CD4-positive, CD25-positive, alpha-beta regulatory T cell (primary cell): ENCODE data around the gene ARHGEF26. TPM values are rescaled to one million over a fixed set of nuclear protein-coding genes. Genes with fewer than 3 reads are reported as not detected.

Experiments
- ATAC-seq, 2 donors: fragments of 150-1000 bp; cut with Tn5 transposase; one replicate each; pipeline ENCODE4 v1.10.0; 2021; ENCODE audit warnings: low read depth in 2 of 2, moderate number of reproducible peaks in 2 of 2, moderate library complexity in 1 of 2
- DNase-seq, 3 donors: peaks; one replicate each; pipeline versions ENCODE4 v3.0.0 to v3.0.0-alpha.2; 2012 to 2022; ENCODE audit warnings: mixed read lengths in 1 of 3
- H3K27ac ChIP-seq: one replicate; pipeline ENCODE4 v1.7.0; 2013; ENCODE audit warnings: mild to moderate bottlenecking, low read length; ENCODE audit not compliant: insufficient read depth, poor library complexity, severe bottlenecking
- H3K27me3 ChIP-seq: one replicate; pipeline ENCODE4 v1.7.0; 2013; ENCODE audit warnings: low read length; ENCODE audit not compliant: control insufficient read depth, insufficient read depth
- H3K36me3 ChIP-seq: one replicate; pipeline ENCODE4 v1.7.0; 2013; ENCODE audit warnings: mild to moderate bottlenecking, low read length, moderate library complexity; ENCODE audit not compliant: control insufficient read depth, insufficient read depth
- H3K4me1 ChIP-seq: 2 replicates; pipeline ENCODE4 v1.7.0; 2013; ENCODE audit warnings: mild to moderate bottlenecking, low read length; ENCODE audit not compliant: insufficient read depth, control insufficient read depth, poor library complexity, severe bottlenecking
- H3K4me3 ChIP-seq: one replicate; pipeline ENCODE4 v1.7.0; 2013; ENCODE audit warnings: low read depth, mild to moderate bottlenecking, low read length, moderate library complexity
- H3K9me3 ChIP-seq, 2 experiments: 1 replicate in 1 of 2; 2 replicates in 1 of 2; pipeline ENCODE4 v1.7.0; 2013; ENCODE audit warnings: low read length in 2 of 2, mild to moderate bottlenecking in 1 of 2, moderate library complexity in 1 of 2; ENCODE audit not compliant: control insufficient read depth in 2 of 2
- H3K27ac Mint-ChIP-seq, 3 donors: one replicate each; pipeline ENCODE4 v1.8.0; 2020 to 2022; ENCODE audit warnings: mild to moderate bottlenecking in 3 of 3, mixed read lengths in 3 of 3, moderate library complexity in 2 of 3
- H3K27me3 Mint-ChIP-seq: one replicate; pipeline ENCODE4 v1.8.0; 2022; ENCODE audit warnings: mild to moderate bottlenecking, mixed read lengths
- H3K36me3 Mint-ChIP-seq: one replicate; pipeline ENCODE4 v1.8.0; 2020; ENCODE audit warnings: mixed read lengths
- H3K4me1 Mint-ChIP-seq, 4 donors: one replicate each; pipeline ENCODE4 v1.8.0; 2020 to 2022; ENCODE audit warnings: mixed read lengths in 4 of 4, mild to moderate bottlenecking in 1 of 4
- H3K4me3 Mint-ChIP-seq, 4 donors: one replicate each; pipeline ENCODE4 v1.8.0; 2020 to 2022; ENCODE audit warnings: mild to moderate bottlenecking in 4 of 4, mixed read lengths in 4 of 4, moderate library complexity in 3 of 4
- H3K9me3 Mint-ChIP-seq, 7 donors: one replicate each; pipeline ENCODE4 v1.8.0; 2020 to 2022; ENCODE audit warnings: mixed read lengths in 7 of 7, mild to moderate bottlenecking in 3 of 7, moderate library complexity in 2 of 7
- polyA plus RNA-seq, 4 donors: library from polyadenylated mRNA; unstranded; fragments of 300-500 nt; fragmentation: Illumina TruSeq; gene quantifications; one replicate each; pipeline ENCODE4 v1.2.3, GENCODE V29; 2021
- total RNA-seq: library from RNA; stranded (reverse); gene quantifications from one replicate; pipeline ENCODE4 v1.2.3, GENCODE V29; 2022

The ARHGEF26 gene
- total and polyA plus RNA-seq, 5 donors from 2014 or later: 0.09 to 0.13 TPM; not detected in 3

- peaks cover 81% of the 10 kb centered on the region for H3K36me3 ChIP-seq
- no peak for ATAC-seq
- no peak for DNase-seq
- no peak overlapping the region for H3K27ac ChIP-seq
- Mint-ChIP-seq H3K4me1 (peaks cover 0 to 10% (median 4%) of the 10 kb centered on the region in 4 donors), H3K27me3 (no peaks in the 10 kb centered on the region), H3K4me3 (no peak overlapping the region), H3K36me3 (peaks cover 51% of the 10 kb centered on the region), H3K9me3 (peaks cover 0 to 1% (median 0%) of the 10 kb centered on the region in 7 donors), H3K27ac (no peak overlapping the region)
- no peaks in the 10 kb centered on the region for H3K27me3 ChIP-seq
- no peaks in the 10 kb centered on the region for H3K9me3 ChIP-seq
- no peaks in the 10 kb centered on the region for H3K4me1 ChIP-seq
- H3K4me3 ChIP-seq: no peak overlapping the region
These were observed 154.1 kb downstream of the ARHGEF26 start for GRCh38 chr3:154275292-154275691.

- no peaks in the 10 kb centered on the region for H3K4me1 ChIP-seq
- Mint-ChIP-seq H3K9me3 (peaks cover 0 to 1% (median 0%) of the 10 kb centered on the region in 7 donors), H3K4me3 (no peak overlapping the region), H3K27me3 (no peaks in the 10 kb centered on the region), H3K4me1 (peaks cover 0 to 10% (median 6%) of the 10 kb centered on the region in 4 donors), H3K27ac (no peak overlapping the region), H3K36me3 (peaks cover 50% of the 10 kb centered on the region)
- no peak for DNase-seq
- no peak overlapping the region for H3K4me3 ChIP-seq
- H3K27ac ChIP-seq: no peak overlapping the region
- no peaks in the 10 kb centered on the region for H3K27me3 ChIP-seq
- ATAC-seq: no peak
- H3K36me3 ChIP-seq: peaks cover 82% of the 10 kb centered on the region
- H3K9me3 ChIP-seq: no peaks in the 10 kb centered on the region
These were observed 154.8 kb downstream of the ARHGEF26 start for GRCh38 chr3:154275965-154276364.

- Mint-ChIP-seq H3K4me3 (no peak overlapping the region), H3K4me1 (peaks cover 3 to 7% (median 4%) of the 10 kb centered on the region in 4 donors), H3K27me3 (no peaks in the 10 kb centered on the region), H3K9me3 (no peaks in the 10 kb centered on the region), H3K27ac (no peak overlapping the region), H3K36me3 (peaks cover 51% of the 10 kb centered on the region)
- no peaks in the 10 kb centered on the region for H3K9me3 ChIP-seq
- H3K27ac ChIP-seq: no peak overlapping the region
- DNase-seq: no peak
- no peak overlapping the region for H3K4me3 ChIP-seq
- no peaks in the 10 kb centered on the region for H3K4me1 ChIP-seq
- H3K36me3 ChIP-seq: peaks cover 86% of the 10 kb centered on the region
- H3K27me3 ChIP-seq: no peaks in the 10 kb centered on the region
- ATAC-seq: no peak
These were observed 159.0 kb downstream of the ARHGEF26 start for GRCh38 chr3:154280161-154280560.

- H3K27ac ChIP-seq: no peak overlapping the region
These were observed 164.0 kb downstream of the ARHGEF26 start for GRCh38 chr3:154285221-154285620.

GRCh38 chr3:154290187-154290586, 169.0 kb downstream of the ARHGEF26 start:
- DNase-seq: no peak
- Mint-ChIP-seq H3K27ac (no peak overlapping the region), H3K27me3 (no peaks in the 10 kb centered on the region)

More at GRCh38 chr3:154285221-154285620, 164.0 kb downstream of the ARHGEF26 start:
- Mint-ChIP-seq H3K27ac (peak overlapping the region in 1 of 3 donors; percentile 67), H3K4me1 (peaks cover 3 to 15% (median 5%) of the 10 kb centered on the region in 4 donors), H3K4me3 (no peak overlapping the region), H3K36me3 (peaks cover 45% of the 10 kb centered on the region), H3K9me3 (no peaks in the 10 kb centered on the region), H3K27me3 (no peaks in the 10 kb centered on the region)
- Histone ChIP-seq H3K4me1 (no peaks in the 10 kb centered on the region), H3K36me3 (peaks cover 93% of the 10 kb centered on the region), H3K4me3 (no peak overlapping the region), H3K27me3 (no peaks in the 10 kb centered on the region), H3K9me3 (no peaks in the 10 kb centered on the region)
- no peak for ATAC-seq
- DNase-seq: no peak

GRCh38 chr3:154294016-154294415, 172.8 kb downstream of the ARHGEF26 start:
- Mint-ChIP-seq H3K27me3 (no peaks in the 10 kb centered on the region), H3K4me3 (no peak overlapping the region), H3K36me3 (peaks cover 47% of the 10 kb centered on the region), H3K9me3 (no peaks in the 10 kb centered on the region), H3K27ac (peak overlapping the region in 2 of 3 donors; percentile 4 to 9), H3K4me1 (peaks cover 0 to 11% (median 4%) of the 10 kb centered on the region in 4 donors)
- H3K27me3 ChIP-seq: no peaks in the 10 kb centered on the region
- no peak overlapping the region for H3K4me3 ChIP-seq
- no peaks in the 10 kb centered on the region for H3K4me1 ChIP-seq
- DNase-seq (no peak), ATAC-seq (no peak)
- peaks cover 84% of the 10 kb centered on the region for H3K36me3 ChIP-seq
- no peak overlapping the region for H3K27ac ChIP-seq
- no peaks in the 10 kb centered on the region for H3K9me3 ChIP-seq

More at GRCh38 chr3:154290187-154290586, 169.0 kb downstream of the ARHGEF26 start:
- no peak overlapping the region for H3K4me3 Mint-ChIP-seq
- Histone ChIP-seq H3K27me3 (no peaks in the 10 kb centered on the region), H3K36me3 (peaks cover 91% of the 10 kb centered on the region), H3K4me3 (no peak overlapping the region), H3K4me1 (no peaks in the 10 kb centered on the region), H3K27ac (no peak overlapping the region), H3K9me3 (no peaks in the 10 kb centered on the region)
- no peaks in the 10 kb centered on the region for H3K9me3 Mint-ChIP-seq
- ATAC-seq: no peak
- H3K4me1 Mint-ChIP-seq: peaks cover 0 to 12% (median 1%) of the 10 kb centered on the region in 4 donors
- peaks cover 49% of the 10 kb centered on the region for H3K36me3 Mint-ChIP-seq

GRCh38 chr3:154301561-154301960, 180.4 kb downstream of the ARHGEF26 start:
- Mint-ChIP-seq H3K9me3 (no peaks in the 10 kb centered on the region), H3K36me3 (peaks cover 59% of the 10 kb centered on the region)
- ATAC-seq: no peak

GRCh38 chr3:154304116-154304786, 183.1 kb downstream of the ARHGEF26 start:
- Mint-ChIP-seq H3K36me3 (peaks cover 64% of the 10 kb centered on the region), H3K27ac (no peak overlapping the region), H3K4me3 (no peak overlapping the region), H3K4me1 (peaks cover 12 to 30% (median 17%) of the 10 kb centered on the region in 4 donors), H3K27me3 (no peaks in the 10 kb centered on the region), H3K9me3 (no peaks in the 10 kb centered on the region)
- no peak overlapping the region for H3K27ac ChIP-seq
- H3K4me1 ChIP-seq: peaks cover 3% of the 10 kb centered on the region
- H3K36me3 ChIP-seq: peaks cover 87% of the 10 kb centered on the region
- no peak for ATAC-seq
- DNase-seq: no peak
- H3K27me3 ChIP-seq: no peaks in the 10 kb centered on the region
- H3K4me3 ChIP-seq: no peak overlapping the region
- no peaks in the 10 kb centered on the region for H3K9me3 ChIP-seq

More at GRCh38 chr3:154301561-154301960, 180.4 kb downstream of the ARHGEF26 start:
- Mint-ChIP-seq H3K4me1 (peaks cover 2 to 19% (median 9%) of the 10 kb centered on the region in 4 donors), H3K27me3 (no peaks in the 10 kb centered on the region), H3K27ac (no peak overlapping the region), H3K4me3 (no peak overlapping the region)
- H3K36me3 ChIP-seq: peaks cover 90% of the 10 kb centered on the region
- no peaks in the 10 kb centered on the region for H3K9me3 ChIP-seq
- DNase-seq: no peak
- no peak overlapping the region for H3K4me3 ChIP-seq
- no peaks in the 10 kb centered on the region for H3K4me1 ChIP-seq
- no peak overlapping the region for H3K27ac ChIP-seq
- no peaks in the 10 kb centered on the region for H3K27me3 ChIP-seq
